ELF-1 (cell line): ENCODE results near the gene TMEM135.

ENCODE experiments used
- DNase-seq: peaks from one replicate; pipeline ENCODE4 v3.0.0-alpha.2; 2016; ENCODE audit warnings: low read depth, low spot score

The TMEM135 gene

GRCh38 chr11:87352759-87353707 lies 315.3 kb downstream of the TMEM135 start:
- DNase-seq: peak; percentile 88

- DNase-seq: no peak
Measured at GRCh38 chr11:87353771-87354345, 316.1 kb downstream of the TMEM135 start.

DNA sequence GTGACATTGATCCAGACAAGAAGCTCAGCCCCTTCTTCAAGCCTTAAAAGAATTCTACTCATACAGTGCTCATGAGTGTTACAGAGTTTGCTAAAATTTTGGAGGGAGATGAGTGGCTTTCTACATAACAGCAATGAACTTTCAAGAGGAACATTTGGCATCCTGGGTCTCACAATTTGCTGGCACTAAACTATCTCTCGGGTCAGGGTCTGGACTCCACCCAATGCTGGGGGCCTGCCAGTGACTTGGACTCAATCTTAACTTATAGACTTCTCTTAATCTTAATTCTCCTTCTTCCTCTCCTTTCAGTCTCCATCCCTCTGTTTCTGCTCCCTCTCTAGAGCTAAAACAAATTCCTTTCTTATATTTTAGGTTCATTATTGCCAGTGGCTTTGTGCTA lies 317.9 kb downstream of the TMEM135 start:
- DNase-seq: no peak

DNA sequence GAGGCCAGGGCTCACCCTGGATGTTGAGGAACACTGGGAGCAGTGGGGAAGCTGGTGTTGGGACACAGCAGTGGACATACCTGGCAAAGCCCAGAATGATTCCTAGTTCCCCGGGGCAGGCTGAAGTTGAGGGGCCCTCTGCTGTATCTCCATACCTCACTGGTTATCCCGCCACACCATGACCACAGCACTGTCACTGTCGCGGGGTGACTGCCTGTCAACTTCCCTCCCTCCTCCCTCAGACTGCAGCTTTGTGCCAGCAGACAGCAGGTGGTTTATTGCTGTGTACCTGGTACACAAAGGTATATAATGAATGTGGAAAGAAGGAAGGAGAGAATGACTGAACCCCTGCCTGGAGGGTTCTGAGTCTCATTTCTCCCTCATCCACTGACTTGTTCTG lies 318.7 kb downstream of the TMEM135 start:
- no peak for DNase-seq

GRCh38 chr11:87358461-87358860 lies 320.7 kb downstream of the TMEM135 start:
- no peak for DNase-seq

- no peak for DNase-seq
Measured at GRCh38 chr11:87359401-87359800, 321.7 kb downstream of the TMEM135 start.

- DNase-seq: no peak
Measured at GRCh38 chr11:87361891-87362290, 324.2 kb downstream of the TMEM135 start.

- no peak for DNase-seq
Measured at GRCh38 chr11:87366346-87366745, 328.6 kb downstream of the TMEM135 start.

- DNase-seq: no peak
Measured at GRCh38 chr11:87366763-87367405, 329.1 kb downstream of the TMEM135 start.

DNA sequence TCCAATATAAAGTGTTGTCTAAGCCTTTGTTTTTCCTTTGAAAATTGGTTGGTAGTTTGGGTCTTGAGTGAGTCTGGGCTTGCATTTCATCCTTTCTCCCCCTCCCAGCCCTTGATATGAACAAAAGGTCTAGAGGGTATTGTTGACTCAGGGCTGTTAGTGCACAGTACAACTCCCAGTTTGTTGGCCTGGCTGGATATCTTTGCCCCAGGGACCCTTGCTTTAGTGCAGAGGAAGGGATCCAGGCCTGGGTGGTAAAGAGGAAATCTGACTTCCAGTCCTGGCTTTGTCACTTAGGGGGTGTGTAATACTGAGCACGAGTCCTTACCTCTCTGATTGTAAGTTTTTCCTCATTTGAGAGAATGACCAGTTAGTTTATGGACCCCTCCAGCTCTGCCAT lies 330.4 kb downstream of the TMEM135 start:
- DNase-seq: peak; percentile 28

DNA sequence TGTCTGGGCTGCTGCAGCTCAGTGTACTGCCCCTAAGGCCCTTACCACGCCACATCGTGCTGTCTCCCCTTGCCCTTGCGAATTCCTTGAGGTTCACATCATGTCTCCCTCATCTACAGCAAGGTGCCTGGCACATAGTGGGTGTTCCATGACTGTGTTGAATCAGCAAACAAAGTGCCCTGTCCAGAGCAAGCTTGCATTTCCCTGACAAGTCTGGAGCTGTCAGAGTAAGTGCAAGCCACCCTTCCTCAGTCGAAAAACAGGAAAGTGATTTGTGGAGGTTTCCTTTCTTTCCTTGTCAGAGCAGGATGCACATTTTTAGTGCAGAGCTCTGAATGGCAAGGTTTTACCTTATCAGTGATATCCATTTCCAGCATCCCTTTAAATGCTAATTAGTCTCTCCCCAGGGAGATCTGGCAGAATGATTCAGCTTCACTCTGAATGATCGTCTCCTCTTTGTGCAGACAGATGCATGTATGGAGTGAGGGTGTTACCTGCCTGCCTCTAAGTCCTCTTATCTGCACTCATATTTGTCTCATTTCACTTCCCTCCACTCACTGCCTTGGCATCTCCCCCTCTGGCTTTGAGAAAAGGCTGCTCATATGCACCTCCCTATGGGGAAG lies 331.2 kb downstream of the TMEM135 start:
- DNase-seq: peak; percentile 52

- peak; percentile 27 for DNase-seq
Measured at GRCh38 chr11:87369888-87370287, 332.2 kb downstream of the TMEM135 start.

DNA sequence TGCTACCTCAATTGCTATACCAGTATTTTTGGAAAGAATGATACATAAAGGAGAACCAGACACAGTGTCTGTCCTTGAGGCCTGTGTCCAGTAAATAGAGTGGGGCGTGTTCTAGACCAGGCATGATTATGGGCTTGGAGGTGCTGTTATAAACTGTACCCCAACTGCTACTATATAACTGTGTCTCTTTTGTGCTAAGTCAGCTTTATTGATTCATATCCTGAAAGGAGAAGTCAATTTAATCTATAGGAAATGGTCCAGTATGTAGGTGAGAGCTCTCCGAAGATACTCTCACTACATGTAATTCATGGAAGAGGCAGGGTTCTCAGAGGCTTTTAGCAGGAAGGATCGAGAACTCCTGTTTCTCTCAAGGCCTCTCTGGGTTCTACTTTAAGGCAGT lies 334.3 kb downstream of the TMEM135 start:
- no peak for DNase-seq
